ENCODE data around the gene FBXW8.

Gene FBXW8

DNA sequence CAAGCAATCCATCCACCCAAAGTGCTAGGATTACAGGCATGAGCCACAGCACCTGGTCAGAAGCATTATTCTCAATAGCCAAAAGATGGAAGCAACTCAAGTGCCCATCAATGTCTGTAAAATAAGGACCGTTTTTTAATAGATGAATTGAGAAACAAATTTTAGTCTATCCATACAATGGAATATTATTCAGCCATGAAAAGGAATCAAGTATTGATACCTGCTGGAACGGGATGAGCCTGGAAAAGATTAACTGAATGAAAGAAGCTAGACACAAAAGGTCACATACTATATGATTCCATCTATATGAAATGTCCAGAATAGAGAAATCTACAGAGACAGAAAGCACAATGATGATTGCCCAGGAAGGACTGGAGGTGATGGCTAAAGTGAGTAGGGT, 9.1 kb upstream of the FBXW8 start:
- Mint-ChIP-seq H3K9me3 (no peaks in the 10 kb centered on the region), H3K27ac (no peak overlapping the region), H3K36me3 (ENCODE audit: low read depth) (no peaks in the 10 kb centered on the region), H3K4me1 (peaks cover 10% of the 10 kb centered on the region), H3K4me3 (no peak overlapping the region), H3K27me3 (ENCODE audit: low read depth, poor library complexity) (peaks cover 49% of the 10 kb centered on the region)
- DNase-seq: no peak
- TF ChIP-seq CTCF (IDR thresholded peaks at IDR 0.05): no peak

DNA sequence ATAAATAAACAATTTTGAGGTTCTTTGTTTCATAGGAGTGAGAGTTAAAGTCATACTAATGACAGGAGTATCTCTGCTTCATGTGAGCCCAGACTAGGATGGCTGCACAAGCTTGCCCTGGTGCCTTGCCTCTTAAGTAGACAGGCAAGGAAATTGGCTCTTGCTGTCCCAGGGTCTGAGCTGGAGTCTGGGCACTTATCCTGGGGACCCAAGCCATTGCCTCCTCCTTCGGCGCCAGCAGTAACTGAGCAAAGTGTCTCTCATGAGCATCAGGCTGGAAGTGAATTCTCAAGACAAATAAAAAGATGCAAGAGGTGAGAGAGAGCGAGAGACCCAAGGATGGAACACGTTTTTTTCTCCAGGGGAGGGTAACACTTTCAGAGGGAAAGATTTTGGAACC, 6.9 kb upstream of the FBXW8 start:
- no peaks in the 10 kb centered on the region for H3K36me3 Mint-ChIP-seq (ENCODE audit: low read depth)
- no peak overlapping the region for H3K4me3 Mint-ChIP-seq
- no peak for TF ChIP-seq CTCF (IDR thresholded peaks at IDR 0.05)
- H3K27ac Mint-ChIP-seq: no peak overlapping the region
- H3K27me3 Mint-ChIP-seq (ENCODE audit: low read depth, poor library complexity): peaks cover 61% of the 10 kb centered on the region
- peaks cover 7% of the 10 kb centered on the region for H3K4me1 Mint-ChIP-seq
- no peaks in the 10 kb centered on the region for H3K9me3 Mint-ChIP-seq
- DNase-seq: no peak

GRCh38 chr12:116906285-116906684, 4.5 kb upstream of the FBXW8 start:
- Mint-ChIP-seq H3K27ac (no peak overlapping the region), H3K4me3 (no peak overlapping the region), H3K27me3 (ENCODE audit: low read depth, poor library complexity) (peaks cover 50% of the 10 kb centered on the region), H3K4me1 (peaks cover 6% of the 10 kb centered on the region), H3K36me3 (ENCODE audit: low read depth) (no peaks in the 10 kb centered on the region), H3K9me3 (peaks cover 8% of the 10 kb centered on the region)
- TF ChIP-seq CTCF (IDR thresholded peaks at IDR 0.05): no peak
- no peak for DNase-seq

GRCh38 chr12:116910280-116910644, 488 bp upstream of the FBXW8 start:
- H3K9me3 Mint-ChIP-seq: peaks cover 8% of the 10 kb centered on the region
- H3K27me3 Mint-ChIP-seq (ENCODE audit: low read depth, poor library complexity): peaks cover 28% of the 10 kb centered on the region
- peaks cover 16% of the 10 kb centered on the region for H3K4me1 Mint-ChIP-seq
- no peak for DNase-seq
- peaks cover 18% of the 10 kb centered on the region for H3K36me3 Mint-ChIP-seq (ENCODE audit: low read depth)
- no peak overlapping the region for H3K27ac Mint-ChIP-seq
- no peak for TF ChIP-seq CTCF (IDR thresholded peaks at IDR 0.05)
- H3K4me3 Mint-ChIP-seq: peak overlapping the region; percentile 86

DNA sequence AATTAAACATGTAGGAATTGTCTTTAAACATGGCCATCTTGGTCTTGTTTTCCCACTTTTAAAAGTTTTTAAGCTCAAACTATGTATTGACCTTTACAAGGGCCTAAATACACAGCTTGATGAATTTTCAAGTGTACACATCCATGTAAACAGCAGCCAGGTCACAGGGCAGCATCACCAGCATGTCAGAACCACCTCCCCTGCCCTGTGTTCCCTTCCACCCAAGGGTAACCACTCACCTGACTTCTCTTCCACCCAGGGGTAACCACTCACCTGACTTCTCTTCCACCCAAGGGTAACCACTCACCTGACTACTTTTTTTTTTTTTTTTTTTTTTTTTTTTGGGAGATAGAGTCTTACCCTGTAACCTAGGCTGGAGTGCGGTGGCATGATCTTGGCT, 4.6 kb downstream of the FBXW8 start:
- H3K9me3 Mint-ChIP-seq: peaks cover 3% of the 10 kb centered on the region
- no peak for DNase-seq
- H3K36me3 Mint-ChIP-seq (ENCODE audit: low read depth): peaks cover 39% of the 10 kb centered on the region
- peaks cover 25% of the 10 kb centered on the region for H3K4me1 Mint-ChIP-seq
- no peak overlapping the region for H3K27ac Mint-ChIP-seq
- no peaks in the 10 kb centered on the region for H3K27me3 Mint-ChIP-seq (ENCODE audit: low read depth, poor library complexity)
- H3K4me3 Mint-ChIP-seq: no peak overlapping the region
- TF ChIP-seq CTCF (IDR thresholded peaks at IDR 0.05): no peak

GRCh38 chr12:116916122-116916521, 5.4 kb downstream of the FBXW8 start:
- Mint-ChIP-seq H3K4me3 (no peak overlapping the region), H3K27ac (no peak overlapping the region), H3K4me1 (peaks cover 21% of the 10 kb centered on the region), H3K9me3 (no peaks in the 10 kb centered on the region), H3K36me3 (ENCODE audit: low read depth) (peaks cover 44% of the 10 kb centered on the region), H3K27me3 (ENCODE audit: low read depth, poor library complexity) (no peaks in the 10 kb centered on the region)
- no peak for TF ChIP-seq CTCF (IDR thresholded peaks at IDR 0.05)
- no peak for DNase-seq

Measured in nephron progenitor cell (in vitro differentiated cells).